GM21447 (cell line): ENCODE results near the gene ALPK1.

Experiments
- ATAC-seq: cut with Tn5 transposase; IDR thresholded peaks from one replicate; pipeline ENCODE4 v1.9.1; 2021; ENCODE audit not compliant: unreplicated experiment

The ALPK1 gene

DNA sequence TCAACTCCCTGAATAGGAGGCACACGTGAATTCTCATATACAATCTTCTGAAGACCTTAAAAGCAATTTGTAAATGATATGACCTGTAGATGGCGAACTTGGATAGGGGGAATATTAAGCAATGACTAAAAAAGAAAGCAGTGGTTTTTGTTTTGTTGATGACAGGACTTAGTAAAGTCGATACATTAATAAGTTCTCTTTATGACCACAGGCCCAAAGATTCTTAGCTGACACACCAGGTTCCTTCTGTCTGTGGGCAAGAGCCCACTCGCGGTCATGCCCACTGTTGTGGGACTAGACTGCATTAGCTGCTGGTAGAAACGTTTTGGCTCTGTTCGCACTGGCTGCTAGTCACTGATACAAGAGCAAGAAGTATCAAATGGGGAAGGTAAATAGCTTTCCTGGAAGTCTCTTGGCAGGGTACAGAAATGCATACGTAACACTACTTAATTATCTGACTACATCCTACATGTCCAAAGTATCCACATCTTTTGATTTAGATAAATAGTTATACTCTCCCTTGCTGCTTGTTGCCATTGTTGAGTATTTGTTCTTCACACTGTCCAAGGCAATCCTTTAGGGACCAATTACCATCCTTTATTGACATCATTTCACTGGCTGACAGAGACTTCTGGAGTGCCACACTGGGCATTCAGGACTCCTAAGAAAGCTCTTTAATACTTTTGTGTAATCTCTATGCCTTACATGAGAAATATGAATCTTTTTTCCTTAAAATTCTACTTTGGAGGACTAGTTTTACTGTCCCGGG is 31.0 kb downstream of the ALPK1 start:
- ATAC-seq = peak; percentile 85

DNA sequence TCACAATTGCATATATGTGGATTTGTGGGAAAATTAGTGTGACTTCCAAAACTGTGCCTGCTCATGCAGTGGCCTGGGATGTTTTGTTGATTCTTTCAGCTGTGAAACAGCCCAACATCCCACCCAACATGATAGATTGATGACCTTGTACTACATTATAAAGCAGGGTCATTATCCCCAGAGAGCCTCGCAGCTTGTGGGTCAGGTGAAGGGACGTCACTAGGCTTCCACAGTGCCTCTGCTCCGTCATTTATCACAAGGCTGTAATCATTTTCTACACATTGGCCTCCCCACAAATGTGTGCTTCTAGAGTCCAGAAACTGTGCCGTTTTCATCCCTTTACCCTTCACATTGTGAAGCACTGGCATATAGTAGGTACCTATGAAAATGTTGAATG is 31.6 kb downstream of the ALPK1 start:
- ATAC-seq = no peak

GRCh38 chr4:112329672-112330375 is 32.7 kb downstream of the ALPK1 start:
- ATAC-seq = no peak

GRCh38 chr4:112330921-112331320 is 33.8 kb downstream of the ALPK1 start:
- no peak for ATAC-seq

- ATAC-seq = no peak
Measured at GRCh38 chr4:112332398-112332797, 35.2 kb downstream of the ALPK1 start.

DNA sequence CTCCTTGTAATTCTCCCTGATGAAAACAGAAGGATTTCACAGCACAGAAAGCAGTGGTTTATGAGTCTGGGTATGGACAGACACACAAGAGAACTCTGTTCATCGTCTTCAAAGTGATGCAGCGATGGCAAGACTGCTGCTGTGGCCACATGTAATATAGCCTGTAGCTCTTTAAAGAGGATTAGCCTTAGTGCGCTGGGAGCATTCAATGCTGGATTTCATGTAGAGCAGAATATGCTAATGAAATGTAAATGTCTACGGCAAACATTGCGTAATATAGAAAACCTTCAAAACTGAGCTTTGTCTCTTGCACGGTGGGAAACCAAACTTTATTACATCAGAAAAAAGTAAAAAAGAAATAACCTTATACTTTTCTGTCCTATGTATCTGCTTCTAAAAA is 42.9 kb downstream of the ALPK1 start:
- ATAC-seq = no peak

GRCh38 chr4:112341033-112341432 is 43.9 kb downstream of the ALPK1 start:
- no peak for ATAC-seq

- no peak for ATAC-seq
Measured at GRCh38 chr4:112343330-112344080, 46.3 kb downstream of the ALPK1 start.

DNA sequence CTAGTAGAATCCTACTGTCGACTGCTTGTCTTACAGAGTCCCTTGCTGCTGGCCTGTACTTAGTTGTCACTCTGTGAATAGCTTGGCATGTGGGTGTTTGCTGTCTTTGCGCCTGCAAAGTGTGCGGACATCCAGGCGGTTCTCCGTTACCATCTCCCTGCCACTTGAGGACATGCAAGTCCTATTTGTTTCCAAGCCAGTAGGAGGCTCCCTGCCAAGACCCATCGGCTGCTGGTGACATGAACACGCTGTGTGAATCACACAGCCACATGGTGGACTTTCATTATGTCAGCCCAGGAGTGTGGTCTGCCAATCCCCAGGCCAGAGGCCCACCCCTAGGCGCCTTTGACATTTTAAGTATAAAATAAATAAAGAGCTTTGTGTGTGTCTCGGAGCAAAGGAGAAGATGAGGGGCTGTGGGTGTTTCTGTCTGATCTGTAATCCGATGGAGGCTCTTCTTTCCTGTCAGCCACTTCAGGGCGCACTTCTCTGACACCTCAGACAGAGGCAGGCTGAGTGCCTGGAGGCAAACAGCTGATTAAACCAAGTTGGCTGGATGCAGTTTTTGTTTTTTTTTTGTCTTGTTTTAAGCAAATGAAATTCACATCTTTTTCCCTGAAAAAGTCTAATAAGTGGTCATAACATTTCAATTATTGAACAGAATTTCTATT is 51.5 kb downstream of the ALPK1 start:
- ATAC-seq = no peak

- no peak for ATAC-seq
Measured at GRCh38 chr4:112352736-112353135, 55.6 kb downstream of the ALPK1 start.

GRCh38 chr4:112355662-112356061 is 58.5 kb downstream of the ALPK1 start:
- no peak for ATAC-seq

- ATAC-seq = no peak
Measured at GRCh38 chr4:112357453-112357852, 60.3 kb downstream of the ALPK1 start.

DNA sequence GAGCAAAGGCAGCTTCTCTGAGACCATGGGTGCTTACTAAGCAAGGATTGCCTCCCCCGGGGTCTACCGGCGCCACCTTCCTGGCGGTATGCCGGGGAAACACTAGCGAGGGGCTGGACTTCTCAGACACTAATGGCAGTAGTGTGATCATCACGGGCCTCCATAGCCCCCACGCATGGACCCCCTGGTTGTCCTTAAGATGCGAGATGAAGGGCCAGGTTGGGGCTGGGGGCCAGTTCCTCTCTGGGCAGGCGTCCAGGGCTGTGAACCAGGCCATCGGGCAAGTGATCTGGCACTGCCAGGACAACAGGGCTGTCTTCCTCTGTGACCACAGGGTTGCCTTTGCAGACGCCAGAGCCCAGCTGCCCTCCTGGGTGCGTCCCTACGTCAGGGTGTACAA is 60.7 kb downstream of the ALPK1 start:
- no peak for ATAC-seq

- ATAC-seq = no peak
Measured at GRCh38 chr4:112358415-112358814, 61.2 kb downstream of the ALPK1 start.

- no peak for ATAC-seq
Measured at GRCh38 chr4:112358952-112359749, 62.0 kb downstream of the ALPK1 start.

DNA sequence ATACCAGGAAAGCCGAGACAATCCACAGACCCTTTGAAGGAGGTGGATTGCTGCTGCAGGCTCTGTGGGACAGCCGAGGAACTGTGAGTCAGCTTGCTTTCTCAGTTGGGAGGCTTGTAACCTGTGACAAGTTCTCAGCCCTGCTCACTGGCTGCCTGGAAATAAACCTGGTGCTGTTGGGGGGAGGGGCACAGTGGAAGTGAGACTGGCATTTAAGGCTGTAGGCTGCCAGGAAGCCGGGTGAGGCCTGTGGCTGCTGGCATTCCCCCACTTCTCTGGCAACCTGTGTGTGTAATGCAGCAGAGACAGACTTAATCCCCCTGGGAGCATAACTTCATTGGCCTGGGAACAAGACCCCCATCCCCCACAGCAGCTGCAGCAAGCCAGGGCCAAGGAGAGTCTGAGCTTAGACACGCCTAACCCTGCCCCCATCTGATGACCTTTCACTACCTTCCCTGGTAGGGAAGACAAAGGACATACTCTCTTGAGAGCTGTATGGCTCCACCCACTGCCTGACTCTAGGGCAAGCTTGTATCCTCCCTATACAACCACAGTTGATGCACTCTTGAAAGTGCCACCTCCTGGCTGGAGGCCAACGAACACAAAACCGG is 64.1 kb downstream of the ALPK1 start:
- ATAC-seq = peak; percentile 95

GRCh38 chr4:112370466-112370865 is 73.3 kb downstream of the ALPK1 start:
- ATAC-seq = no peak

DNA sequence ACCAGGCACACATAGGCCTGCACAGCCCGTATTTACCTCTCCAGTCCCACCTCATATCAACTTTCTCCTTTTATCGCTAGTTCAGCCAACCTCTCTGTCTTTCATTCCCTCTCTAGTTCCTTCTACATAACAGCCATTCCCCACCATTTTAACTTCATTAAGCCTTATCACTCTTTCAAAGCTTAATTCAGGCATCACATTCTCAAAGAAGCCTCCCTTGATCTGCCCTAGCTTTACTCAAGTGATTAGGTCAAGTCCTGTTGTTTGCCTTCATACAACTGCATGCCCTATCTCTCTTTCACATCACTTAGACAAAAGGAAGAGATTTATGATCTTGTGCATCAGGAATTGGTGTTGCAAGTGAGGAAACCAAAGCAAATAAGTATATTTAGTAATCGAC is 74.2 kb downstream of the ALPK1 start:
- ATAC-seq = no peak

DNA sequence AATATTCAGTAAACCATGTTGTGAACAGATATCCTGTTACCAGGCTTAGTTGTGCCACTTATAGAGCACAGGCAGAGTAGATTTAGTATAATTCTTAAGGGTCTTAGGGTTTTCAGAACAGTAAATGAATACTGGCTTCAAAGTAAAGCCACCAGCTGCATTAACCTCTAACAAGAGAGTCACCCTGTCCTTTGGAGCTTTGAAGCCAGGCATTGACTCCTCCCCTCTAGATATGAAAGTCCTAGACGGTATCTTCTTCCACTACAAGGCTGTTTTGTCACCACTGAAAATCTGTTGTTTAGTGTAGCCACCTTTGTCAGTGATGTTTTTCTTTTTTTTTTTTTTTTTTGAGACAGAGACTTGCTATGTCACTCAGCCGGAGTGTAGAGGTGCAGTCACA is 77.7 kb downstream of the ALPK1 start:
- no peak for ATAC-seq

DNA sequence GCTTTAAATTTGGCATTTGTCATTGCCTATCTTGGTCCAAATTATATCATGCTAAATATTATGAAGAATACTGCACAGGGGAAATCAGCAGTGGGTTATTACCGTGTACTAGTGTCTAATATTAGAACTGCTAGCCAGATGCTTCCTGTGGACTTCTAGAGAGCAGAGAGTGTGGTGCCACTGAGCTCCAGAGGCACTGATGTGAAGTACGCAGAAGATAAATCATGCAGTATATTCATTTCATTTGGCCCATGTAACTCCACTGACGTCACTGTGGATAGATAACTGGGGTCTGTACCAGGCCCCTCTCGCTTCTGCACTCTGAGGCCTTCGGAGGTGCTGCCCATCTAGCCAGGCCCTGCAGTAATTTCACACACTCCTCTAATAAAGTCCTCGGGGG is 80.0 kb downstream of the ALPK1 start:
- ATAC-seq = no peak
